ENCODE results near the gene PRR18. TPM values are rescaled to one million over a fixed set of nuclear protein-coding genes. Genes with fewer than 3 reads are reported as not detected.

PRR18 gene
- total and polyA plus RNA-seq, 9 of the 15 experiments (the other 6 are each of a cell fraction or from before 2014, with no cell fraction given) = not detected

- TF ChIP-seq KHSRP (IDR thresholded peaks at IDR 0.05) = no peak
- TF ChIP-seq ZFP1 (CRISPR knock-in tag; IDR thresholded peaks at IDR 0.05) = no peak
- TF ChIP-seq CREM (IDR thresholded peaks at IDR 0.05; ENCODE audit: low read depth) = peak; percentile 50
- peak in 1 of 2 experiments; percentile 64; a peak in 1 of 3 replicates for TF ChIP-seq CBX3 (IDR thresholded peaks at IDR 0.05; ENCODE audit: borderline replicate concordance in 1 of 2, low read length in 2 of 2)
- TF ChIP-seq MAFK (IDR thresholded peaks at IDR 0.05; ENCODE audit: low read length) = no peak
- TF ChIP-seq NEUROD1 (IDR thresholded peaks at IDR 0.05; ENCODE audit: borderline replicate concordance, low read depth, low read length, partially characterized antibody) = no peak
- peak; percentile 94 for TF ChIP-seq ZNF740 (CRISPR knock-in tag; IDR thresholded peaks at IDR 0.05)
- TF ChIP-seq ZNF740 (tag; IDR thresholded peaks at IDR 0.05) = peak in 1 of 2 experiments; percentile 91; a peak in 2 of 4 replicates
- no peak for TF ChIP-seq ZFX (CRISPR knock-in tag; IDR thresholded peaks at IDR 0.05)
- peak; percentile 82; the same call in 1 of the 2 replicates for TF ChIP-seq KLF13 (tag; IDR thresholded peaks at IDR 0.05; ENCODE audit: borderline replicate concordance, low read depth)
- peak; percentile 10; the same call in 1 of the 2 replicates for TF ChIP-seq ZNF24 (IDR thresholded peaks at IDR 0.05)
- peak; percentile 23; the same call in 1 of the 2 replicates for TF ChIP-seq TFAP4 (CRISPR knock-in tag; IDR thresholded peaks at IDR 0.05; ENCODE audit: borderline replicate concordance)
- peak in 1 of 2 experiments; percentile 48 for TF ChIP-seq AFF1 (IDR thresholded peaks at IDR 0.05; ENCODE audit: low read depth in 1 of 2, partially characterized antibody in 2 of 2)
These were observed 5.3 kb upstream of the PRR18 start (continued) for GRCh38 chr6:166313255-166314070.

Data from K562 (cell line).